K562 (cell line): ENCODE results near the gene ST6GALNAC6. TPM values are rescaled to one million over a fixed set of nuclear protein-coding genes. Genes with fewer than 3 reads are reported as not detected.

Experiments
- CHD2 ChIP-seq: IDR thresholded peaks from 2 replicates; pipeline ENCODE4 v1.6.1; 2011; ENCODE audit warnings: low read depth, low read length
- CTCF ChIP-seq, 3 experiments: IDR thresholded peaks in 2 of 3; conservative IDR thresholded peaks in 1 of 3; 2 replicates each; pipeline ENCODE4 v1.5.1; 2011 to 2012; ENCODE audit warnings: low read length in 3 of 3, mild to moderate bottlenecking in 3 of 3, control low read depth in 2 of 3, improper control_type of control experiment in 1 of 3, inconsistent platforms in 1 of 3, low read depth in 1 of 3, mixed read lengths in 1 of 3, moderate library complexity in 1 of 3; ENCODE audit not compliant: insufficient read depth in 2 of 3
- ETV1 ChIP-seq: fragments of 450-650 bp; conservative IDR thresholded peaks from 2 replicates; pipeline ENCODE4 v1.6.1; 2016; ENCODE audit warnings: missing genetic modification characterization, control low read depth, low read depth, missing compliant biosample characterization
- FOXK1 ChIP-seq: sonication (generic); formaldehyde crosslinking; IDR thresholded peaks from 2 replicates; pipeline ENCODE4 v1.8.0; 2022; ENCODE audit warnings: missing genetic modification reagents, mild to moderate bottlenecking, borderline replicate concordance
- GTF2B ChIP-seq: IDR thresholded peaks from 2 replicates; pipeline ENCODE4 v1.6.1; 2011; ENCODE audit not compliant: insufficient read length; ENCODE audit errors: extremely low read depth
- L3MBTL2 ChIP-seq: fragments of 450-650 bp; IDR thresholded peaks from 2 replicates; pipeline ENCODE4 v1.6.1; 2016; ENCODE audit warnings: mild to moderate bottlenecking, moderate library complexity
- MTA2 ChIP-seq: fragments of 450-650 bp; IDR thresholded peaks from 2 replicates; pipeline ENCODE4 v1.6.1; 2016; ENCODE audit warnings: low read depth
- NFATC3 ChIP-seq: fragments of 450-650 bp; IDR thresholded peaks from 2 replicates; pipeline ENCODE4 v1.6.1; 2017; ENCODE audit warnings: mild to moderate bottlenecking
- RBM22 ChIP-seq: fragments of 200-400 bp; formaldehyde crosslinking; IDR thresholded peaks from 2 replicates; pipeline ENCODE4 v1.6.1; 2018; ENCODE audit warnings: low read length, low read depth; ENCODE audit not compliant: poor library complexity, severe bottlenecking
- SMAD3 ChIP-seq: fragments of 450-650 bp; formaldehyde crosslinking; conservative IDR thresholded peaks from 2 replicates; pipeline ENCODE4 v1.4.0; 2020; ENCODE audit warnings: mild to moderate bottlenecking
- SMARCC2 ChIP-seq: fragments of 450-650 bp; IDR thresholded peaks from 2 replicates; pipeline ENCODE4 v1.6.1; 2017; ENCODE audit warnings: antibody characterized with exemption, moderate library complexity, mild to moderate bottlenecking, low read depth
- TCF3 ChIP-seq: sonication (generic); formaldehyde crosslinking; IDR thresholded peaks from 2 replicates; pipeline ENCODE4 v1.4.0; 2020; ENCODE audit warnings: mild to moderate bottlenecking, missing genetic modification reagents
- ZFX ChIP-seq: sonication (generic); formaldehyde crosslinking; IDR thresholded peaks from 2 replicates; pipeline ENCODE4 v1.8.0; 2022; ENCODE audit warnings: mild to moderate bottlenecking, missing genetic modification reagents, moderate library complexity
- polyA plus RNA-seq, 8 experiments: library from polyadenylated mRNA; depleted of rRNA in 4 of 8; stranded (reverse) in 5 of 8; unstranded in 3 of 8; fragments of >200 nt; fragmentation: Nextera tagmentation in 2 of 8; fragmentation: Illumina TruSeq in 1 of 8; extraction: Ambion mirVana in 2 of 8; extraction: Trizol in 1 of 8; gene quantifications; 2 replicates each; pipeline versions ENCODE4 v1.2.1 to v1.2.3, GENCODE V29; 2011 to 2014; ENCODE audit warnings: inconsistent platforms in 1 of 8, missing spikeins in 1 of 8
- total RNA-seq, 7 experiments: library from RNA; depleted of rRNA in 6 of 7; stranded (reverse); fragments of >200 nt in 6 of 7; fragmentation: Illumina TruSeq in 2 of 7; extraction: Trizol in 2 of 7; gene quantifications; 2 replicates each; pipeline versions ENCODE4 v1.2.1 to v1.2.3, GENCODE V29; 2011 to 2021; ENCODE audit warnings: low replicate concordance in 1 of 7
- TF ChIP-seq, protein P1 (sequence below): fragments of 450-650 bp; IDR thresholded peaks from 2 replicates; pipeline ENCODE4 v1.6.1; 2016; ENCODE audit warnings: mild to moderate bottlenecking, moderate library complexity

The ST6GALNAC6 gene
- total and polyA plus RNA-seq, 9 of the 15 experiments (the other 6 are each of a cell fraction or from before 2014, with no cell fraction given), result 0.13 to 23.0 (median 14.5) TPM

DNA sequence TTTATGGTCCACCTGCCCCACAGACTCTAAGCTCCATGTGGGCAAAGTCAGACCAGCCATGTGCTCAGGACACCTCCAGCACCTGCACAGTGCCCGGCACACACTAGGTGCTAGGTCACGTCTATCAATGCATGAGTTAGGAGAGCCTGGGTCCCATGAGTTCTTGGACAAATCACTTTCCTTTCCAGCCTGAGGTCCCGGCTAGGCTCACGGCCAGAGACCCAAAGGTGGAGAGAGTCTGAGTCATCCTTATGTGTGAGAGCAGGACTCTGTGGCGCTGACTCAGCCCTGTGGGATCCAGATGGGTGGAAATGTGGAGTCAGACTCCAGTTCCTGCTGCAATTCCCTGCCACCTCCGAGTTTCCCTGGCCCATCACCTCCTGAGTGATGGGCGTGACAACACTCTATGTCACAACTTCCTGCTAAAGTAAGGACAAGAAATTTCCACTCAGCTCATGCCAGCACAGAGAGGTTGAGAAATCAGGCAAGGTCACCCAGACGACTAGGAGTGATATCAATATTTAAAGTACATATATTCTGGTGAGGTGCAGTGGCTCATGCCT is 19.9 kb upstream of the ST6GALNAC6 start (continued):
- TF ChIP-seq, protein P1, sequence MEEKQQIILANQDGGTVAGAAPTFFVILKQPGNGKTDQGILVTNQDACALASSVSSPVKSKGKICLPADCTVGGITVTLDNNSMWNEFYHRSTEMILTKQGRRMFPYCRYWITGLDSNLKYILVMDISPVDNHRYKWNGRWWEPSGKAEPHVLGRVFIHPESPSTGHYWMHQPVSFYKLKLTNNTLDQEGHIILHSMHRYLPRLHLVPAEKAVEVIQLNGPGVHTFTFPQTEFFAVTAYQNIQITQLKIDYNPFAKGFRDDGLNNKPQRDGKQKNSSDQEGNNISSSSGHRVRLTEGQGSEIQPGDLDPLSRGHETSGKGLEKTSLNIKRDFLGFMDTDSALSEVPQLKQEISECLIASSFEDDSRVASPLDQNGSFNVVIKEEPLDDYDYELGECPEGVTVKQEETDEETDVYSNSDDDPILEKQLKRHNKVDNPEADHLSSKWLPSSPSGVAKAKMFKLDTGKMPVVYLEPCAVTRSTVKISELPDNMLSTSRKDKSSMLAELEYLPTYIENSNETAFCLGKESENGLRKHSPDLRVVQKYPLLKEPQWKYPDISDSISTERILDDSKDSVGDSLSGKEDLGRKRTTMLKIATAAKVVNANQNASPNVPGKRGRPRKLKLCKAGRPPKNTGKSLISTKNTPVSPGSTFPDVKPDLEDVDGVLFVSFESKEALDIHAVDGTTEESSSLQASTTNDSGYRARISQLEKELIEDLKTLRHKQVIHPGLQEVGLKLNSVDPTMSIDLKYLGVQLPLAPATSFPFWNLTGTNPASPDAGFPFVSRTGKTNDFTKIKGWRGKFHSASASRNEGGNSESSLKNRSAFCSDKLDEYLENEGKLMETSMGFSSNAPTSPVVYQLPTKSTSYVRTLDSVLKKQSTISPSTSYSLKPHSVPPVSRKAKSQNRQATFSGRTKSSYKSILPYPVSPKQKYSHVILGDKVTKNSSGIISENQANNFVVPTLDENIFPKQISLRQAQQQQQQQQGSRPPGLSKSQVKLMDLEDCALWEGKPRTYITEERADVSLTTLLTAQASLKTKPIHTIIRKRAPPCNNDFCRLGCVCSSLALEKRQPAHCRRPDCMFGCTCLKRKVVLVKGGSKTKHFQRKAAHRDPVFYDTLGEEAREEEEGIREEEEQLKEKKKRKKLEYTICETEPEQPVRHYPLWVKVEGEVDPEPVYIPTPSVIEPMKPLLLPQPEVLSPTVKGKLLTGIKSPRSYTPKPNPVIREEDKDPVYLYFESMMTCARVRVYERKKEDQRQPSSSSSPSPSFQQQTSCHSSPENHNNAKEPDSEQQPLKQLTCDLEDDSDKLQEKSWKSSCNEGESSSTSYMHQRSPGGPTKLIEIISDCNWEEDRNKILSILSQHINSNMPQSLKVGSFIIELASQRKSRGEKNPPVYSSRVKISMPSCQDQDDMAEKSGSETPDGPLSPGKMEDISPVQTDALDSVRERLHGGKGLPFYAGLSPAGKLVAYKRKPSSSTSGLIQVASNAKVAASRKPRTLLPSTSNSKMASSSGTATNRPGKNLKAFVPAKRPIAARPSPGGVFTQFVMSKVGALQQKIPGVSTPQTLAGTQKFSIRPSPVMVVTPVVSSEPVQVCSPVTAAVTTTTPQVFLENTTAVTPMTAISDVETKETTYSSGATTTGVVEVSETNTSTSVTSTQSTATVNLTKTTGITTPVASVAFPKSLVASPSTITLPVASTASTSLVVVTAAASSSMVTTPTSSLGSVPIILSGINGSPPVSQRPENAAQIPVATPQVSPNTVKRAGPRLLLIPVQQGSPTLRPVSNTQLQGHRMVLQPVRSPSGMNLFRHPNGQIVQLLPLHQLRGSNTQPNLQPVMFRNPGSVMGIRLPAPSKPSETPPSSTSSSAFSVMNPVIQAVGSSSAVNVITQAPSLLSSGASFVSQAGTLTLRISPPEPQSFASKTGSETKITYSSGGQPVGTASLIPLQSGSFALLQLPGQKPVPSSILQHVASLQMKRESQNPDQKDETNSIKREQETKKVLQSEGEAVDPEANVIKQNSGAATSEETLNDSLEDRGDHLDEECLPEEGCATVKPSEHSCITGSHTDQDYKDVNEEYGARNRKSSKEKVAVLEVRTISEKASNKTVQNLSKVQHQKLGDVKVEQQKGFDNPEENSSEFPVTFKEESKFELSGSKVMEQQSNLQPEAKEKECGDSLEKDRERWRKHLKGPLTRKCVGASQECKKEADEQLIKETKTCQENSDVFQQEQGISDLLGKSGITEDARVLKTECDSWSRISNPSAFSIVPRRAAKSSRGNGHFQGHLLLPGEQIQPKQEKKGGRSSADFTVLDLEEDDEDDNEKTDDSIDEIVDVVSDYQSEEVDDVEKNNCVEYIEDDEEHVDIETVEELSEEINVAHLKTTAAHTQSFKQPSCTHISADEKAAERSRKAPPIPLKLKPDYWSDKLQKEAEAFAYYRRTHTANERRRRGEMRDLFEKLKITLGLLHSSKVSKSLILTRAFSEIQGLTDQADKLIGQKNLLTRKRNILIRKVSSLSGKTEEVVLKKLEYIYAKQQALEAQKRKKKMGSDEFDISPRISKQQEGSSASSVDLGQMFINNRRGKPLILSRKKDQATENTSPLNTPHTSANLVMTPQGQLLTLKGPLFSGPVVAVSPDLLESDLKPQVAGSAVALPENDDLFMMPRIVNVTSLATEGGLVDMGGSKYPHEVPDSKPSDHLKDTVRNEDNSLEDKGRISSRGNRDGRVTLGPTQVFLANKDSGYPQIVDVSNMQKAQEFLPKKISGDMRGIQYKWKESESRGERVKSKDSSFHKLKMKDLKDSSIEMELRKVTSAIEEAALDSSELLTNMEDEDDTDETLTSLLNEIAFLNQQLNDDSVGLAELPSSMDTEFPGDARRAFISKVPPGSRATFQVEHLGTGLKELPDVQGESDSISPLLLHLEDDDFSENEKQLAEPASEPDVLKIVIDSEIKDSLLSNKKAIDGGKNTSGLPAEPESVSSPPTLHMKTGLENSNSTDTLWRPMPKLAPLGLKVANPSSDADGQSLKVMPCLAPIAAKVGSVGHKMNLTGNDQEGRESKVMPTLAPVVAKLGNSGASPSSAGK, result no peak
- TF ChIP-seq GTF2B (no peak), SMAD3 (CRISPR knock-in tag) (no peak), MTA2 (no peak), FOXK1 (CRISPR knock-in tag) (0 out of 2 replicates have a peak, but pooled peaks have one; percentile 73), RBM22 (no peak), SMARCC2 (peak; percentile 37; the same call in 1 of the 2 replicates), NFATC3 (peak; percentile 77; the same call in 1 of the 2 replicates), TCF3 (CRISPR knock-in tag) (peak; percentile 17; the same call in 1 of the 2 replicates), L3MBTL2 (0 out of 2 replicates have a peak, but pooled peaks have one; percentile 22), ETV1 (tag) (0 out of 2 replicates have a peak, but pooled peaks have one; percentile 16), ZFX (CRISPR knock-in tag) (no peak), CHD2 (no peak), CTCF (IDR thresholded peaks at IDR 0.05 in 2 of 3, conservative IDR thresholded peaks at IDR 0.05 in 1 of 3; ENCODE audit: insufficient read depth in 2 of 3, low read depth in 1 of 3, low read length in 3 of 3) (no peak)
